ENCODE measurements around the gene PRF1.
A peak's percentile ranks its signal among the peaks of the same experiment; 100 is the strongest.

Gene PRF1

GRCh38 chr10:70558871-70559810 lies 43.4 kb downstream of the PRF1 start:
- DNase-seq = peak; percentile 28

- no peak for DNase-seq
Observed at GRCh38 chr10:70558295-70558694, 44.2 kb downstream of the PRF1 start.

- no peak for DNase-seq
Observed at GRCh38 chr10:70557876-70558275, 44.7 kb downstream of the PRF1 start.

GRCh38 chr10:70557086-70557845 lies 45.3 kb downstream of the PRF1 start:
- DNase-seq = no peak

GRCh38 chr10:70555371-70555770 lies 47.2 kb downstream of the PRF1 start:
- no peak for DNase-seq

GRCh38 chr10:70552586-70552985 lies 50.0 kb downstream of the PRF1 start:
- no peak for DNase-seq

GRCh38 chr10:70551971-70552422 lies 50.5 kb downstream of the PRF1 start:
- DNase-seq = no peak

- DNase-seq = no peak
Observed at GRCh38 chr10:70551466-70551865, 51.1 kb downstream of the PRF1 start.

GRCh38 chr10:70550459-70550858 lies 52.1 kb downstream of the PRF1 start:
- DNase-seq = no peak

- DNase-seq = peak; percentile 45
Observed at GRCh38 chr10:70549962-70550458, 52.5 kb downstream of the PRF1 start.

- no peak for DNase-seq
Observed at GRCh38 chr10:70549351-70549961, 53.1 kb downstream of the PRF1 start.
